Measurements from ENCODE around the gene CACNA1I. TPM values are rescaled to one million over a fixed set of nuclear protein-coding genes. Genes with fewer than 3 reads are reported as not detected.

CACNA1I gene
- polyA plus RNA-seq, 3 donors, result 0.04 TPM; not detected in 2

DNA sequence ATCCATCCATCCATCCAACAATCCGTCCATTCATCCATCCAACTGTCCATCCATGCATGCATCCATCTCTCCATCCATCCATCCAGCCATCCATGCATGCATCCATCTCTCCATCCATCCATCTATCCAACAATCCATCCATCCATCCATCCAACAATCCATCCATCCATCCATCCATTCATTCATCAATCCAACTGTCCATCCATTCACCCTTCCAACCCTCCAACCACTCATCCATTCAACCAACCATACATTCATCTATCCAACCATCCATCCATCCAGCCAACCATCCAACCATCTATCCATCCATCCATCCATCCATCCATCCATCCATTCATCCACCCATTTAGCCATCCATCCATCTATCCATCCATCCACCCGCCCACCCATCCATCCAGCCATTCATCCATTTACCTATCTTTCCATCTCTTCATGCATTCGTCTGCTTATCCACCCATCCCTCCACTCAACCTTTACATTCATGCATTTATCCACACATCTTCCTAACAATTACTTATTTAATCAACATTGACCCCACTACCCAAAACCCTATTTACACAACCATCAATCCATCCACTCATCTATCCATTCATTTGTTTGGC is 12.6 kb downstream of the CACNA1I start:
- no peak overlapping the region for H3K27ac Mint-ChIP-seq
- H3K36me3 Mint-ChIP-seq, result no peaks in the 10 kb centered on the region
- peaks cover 6 to 22% (median 14%) of the 10 kb centered on the region in 3 donors for H3K27me3 Mint-ChIP-seq (ENCODE audit: low read depth in 3 of 3)

GRCh38 chr22:39589875-39590274 is 19.3 kb downstream of the CACNA1I start:
- no peak overlapping the region for H3K27ac Mint-ChIP-seq

More for the DNA sequence above, 12.6 kb downstream of the CACNA1I start:
- TF ChIP-seq, protein P1, sequence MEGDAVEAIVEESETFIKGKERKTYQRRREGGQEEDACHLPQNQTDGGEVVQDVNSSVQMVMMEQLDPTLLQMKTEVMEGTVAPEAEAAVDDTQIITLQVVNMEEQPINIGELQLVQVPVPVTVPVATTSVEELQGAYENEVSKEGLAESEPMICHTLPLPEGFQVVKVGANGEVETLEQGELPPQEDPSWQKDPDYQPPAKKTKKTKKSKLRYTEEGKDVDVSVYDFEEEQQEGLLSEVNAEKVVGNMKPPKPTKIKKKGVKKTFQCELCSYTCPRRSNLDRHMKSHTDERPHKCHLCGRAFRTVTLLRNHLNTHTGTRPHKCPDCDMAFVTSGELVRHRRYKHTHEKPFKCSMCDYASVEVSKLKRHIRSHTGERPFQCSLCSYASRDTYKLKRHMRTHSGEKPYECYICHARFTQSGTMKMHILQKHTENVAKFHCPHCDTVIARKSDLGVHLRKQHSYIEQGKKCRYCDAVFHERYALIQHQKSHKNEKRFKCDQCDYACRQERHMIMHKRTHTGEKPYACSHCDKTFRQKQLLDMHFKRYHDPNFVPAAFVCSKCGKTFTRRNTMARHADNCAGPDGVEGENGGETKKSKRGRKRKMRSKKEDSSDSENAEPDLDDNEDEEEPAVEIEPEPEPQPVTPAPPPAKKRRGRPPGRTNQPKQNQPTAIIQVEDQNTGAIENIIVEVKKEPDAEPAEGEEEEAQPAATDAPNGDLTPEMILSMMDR (IDR thresholded peaks at IDR 0.05), result no peak
- Histone ChIP-seq H3K4me3 (replicated peaks in 1 of 3; ENCODE audit: low read depth in 2 of 3, low read length in 3 of 3) (no peak overlapping the region), H3K4me1 (ENCODE audit: control insufficient read depth in 1 of 2, insufficient read depth in 2 of 2, low read length in 2 of 2) (no peaks in the 10 kb centered on the region), H4K20me1 (ENCODE audit: insufficient read depth, low read length) (no peaks in the 10 kb centered on the region), H3K4me2 (replicated peaks; ENCODE audit: extremely low read depth, low read length, poor library complexity, severe bottlenecking) (no peak overlapping the region), H3K9me3 (replicated peaks in 1 of 2; ENCODE audit: control insufficient read depth in 1 of 2, insufficient read depth in 1 of 2, low read length in 2 of 2) (no peaks in the 10 kb centered on the region), H3K27ac (ENCODE audit: low read depth in 1 of 2, low read length in 2 of 2) (no peak overlapping the region), H2AFZ (ENCODE audit: insufficient read depth, low read depth, low read length, poor library complexity, severe bottlenecking) (no peak overlapping the region), H3K27me3 (ENCODE audit: control insufficient read depth in 2 of 2, insufficient read depth in 2 of 2, low read length in 2 of 2) (no peaks in the 10 kb centered on the region), H3K36me3 (replicated peaks in 1 of 2; ENCODE audit: control insufficient read depth in 1 of 2, insufficient read depth in 2 of 2, low read length in 2 of 2) (no peaks in the 10 kb centered on the region), H3K79me2 (ENCODE audit: insufficient read depth, low read length) (no peaks in the 10 kb centered on the region), H3K9ac (ENCODE audit: insufficient read depth, low read length, poor library complexity, severe bottlenecking) (no peak overlapping the region)
- DNase-seq, result no peak
- no peaks in the 10 kb centered on the region for H3K4me1 Mint-ChIP-seq
- peaks cover 0 to 6% (median 3%) of the 10 kb centered on the region in 7 donors for H3K9me3 Mint-ChIP-seq
- no peak overlapping the region for H3K4me3 Mint-ChIP-seq
- intact Hi-C loops (cut with micrococcal nuclease), result no loop called here
- 76% methylated on average over 3 of the region's 3 CpGs for WGBS (ENCODE audit: insufficient coverage)

More at GRCh38 chr22:39589875-39590274, 19.3 kb downstream of the CACNA1I start:
- H2AFZ ChIP-seq (ENCODE audit: insufficient read depth, low read depth, low read length, poor library complexity, severe bottlenecking), result no peak overlapping the region
- no peak for DNase-seq
- Mint-ChIP-seq H3K4me1 (no peaks in the 10 kb centered on the region), H3K4me3 (no peak overlapping the region), H3K9me3 (peaks cover 0 to 3% (median 0%) of the 10 kb centered on the region in 7 donors), H3K36me3 (no peaks in the 10 kb centered on the region), H3K27me3 (ENCODE audit: low read depth in 3 of 3) (peaks cover 3 to 21% (median 8%) of the 10 kb centered on the region in 3 donors)
- no peak overlapping the region for H3K4me2 ChIP-seq (replicated peaks; ENCODE audit: extremely low read depth, low read length, poor library complexity, severe bottlenecking)
- no peaks in the 10 kb centered on the region for H3K79me2 ChIP-seq (ENCODE audit: insufficient read depth, low read length)
- no peak overlapping the region for H3K9ac ChIP-seq (ENCODE audit: insufficient read depth, low read length, poor library complexity, severe bottlenecking)
- no peaks in the 10 kb centered on the region for H3K27me3 ChIP-seq (ENCODE audit: control insufficient read depth in 2 of 2, insufficient read depth in 2 of 2, low read length in 2 of 2)
- no peaks in the 10 kb centered on the region for H3K36me3 ChIP-seq (replicated peaks in 1 of 2; ENCODE audit: control insufficient read depth in 1 of 2, insufficient read depth in 2 of 2, low read length in 2 of 2)
- intact Hi-C loops (cut with micrococcal nuclease), result no loop called here
- H3K4me3 ChIP-seq (replicated peaks in 1 of 3; ENCODE audit: low read depth in 2 of 3, low read length in 3 of 3), result no peak overlapping the region
- no peaks in the 10 kb centered on the region for H3K9me3 ChIP-seq (replicated peaks in 1 of 2; ENCODE audit: control insufficient read depth in 1 of 2, insufficient read depth in 1 of 2, low read length in 2 of 2)
- TF ChIP-seq, protein P1 (IDR thresholded peaks at IDR 0.05), result no peak
- WGBS (ENCODE audit: insufficient coverage), result 91% methylated on average over 9 of the region's 11 CpGs
- H3K27ac ChIP-seq (ENCODE audit: low read depth in 1 of 2, low read length in 2 of 2), result no peak overlapping the region
- H4K20me1 ChIP-seq (ENCODE audit: insufficient read depth, low read length), result no peaks in the 10 kb centered on the region
- no peaks in the 10 kb centered on the region for H3K4me1 ChIP-seq (ENCODE audit: control insufficient read depth in 1 of 2, insufficient read depth in 2 of 2, low read length in 2 of 2)
